PFSK-1 (cell line): ENCODE results near the gene PSMA6.

Experiments
- POLR2AphosphoS5 ChIP-seq: IDR thresholded peaks from 2 replicates; pipeline ENCODE4 v1.6.1; 2012; ENCODE audit warnings: low read depth, mild to moderate bottlenecking, control low read depth, low read length, moderate library complexity
- REST ChIP-seq, 2 experiments: IDR thresholded peaks; 2 replicates each; pipeline versions ENCODE4 v1.6.1 to v1.8.0; 2011 to 2012; ENCODE audit warnings: low read depth in 2 of 2, low read length in 2 of 2, control low read depth in 1 of 2, inconsistent platforms in 1 of 2, mild to moderate bottlenecking in 1 of 2, moderate library complexity in 1 of 2; ENCODE audit not compliant: insufficient read depth in 1 of 2
- SIN3A ChIP-seq: IDR thresholded peaks from 2 replicates; pipeline ENCODE4 v1.6.1; 2012; ENCODE audit warnings: mild to moderate bottlenecking, low read length, moderate library complexity, borderline replicate concordance; ENCODE audit not compliant: insufficient read depth
- TAF1 ChIP-seq: IDR thresholded peaks from 2 replicates; pipeline ENCODE4 v1.6.1; 2012; ENCODE audit warnings: low read length, control low read depth, borderline replicate concordance; ENCODE audit not compliant: insufficient read depth

GRCh38 chr14:35300228-35300627, 8.0 kb downstream of the PSMA6 start:
- TF ChIP-seq REST (IDR thresholded peaks at IDR 0.05; ENCODE audit: insufficient read depth in 1 of 2, low read depth in 2 of 2, low read length in 2 of 2) = no peak
- no peak for TF ChIP-seq POLR2AphosphoS5
- no peak for TF ChIP-seq SIN3A
- no peak for TF ChIP-seq TAF1
